Lower lobe of right lung (tissue), 2 donors: ENCODE measurements around the gene FUBP3. TPM values are rescaled to one million over a fixed set of nuclear protein-coding genes. Genes with fewer than 3 reads are reported as not detected.

ENCODE experiments used
- ATAC-seq, 2 donors: fragments of 200-7000 bp; cut with Tn5 transposase; one replicate each; pipeline ENCODE4 v1.9.1; 2020 to 2022; ENCODE audit warnings: mild to moderate bottlenecking in 2 of 2, moderate library complexity in 2 of 2
- DNase-seq: peaks from one replicate; pipeline ENCODE4 v3.0.0-alpha.2; 2020
- H3K27ac ChIP-seq: fragments of 200-600 bp; one replicate; pipeline ENCODE4 v1.8.0; 2022
- H3K27me3 ChIP-seq: fragments of 200-600 bp; one replicate; pipeline ENCODE4 v1.8.0; 2022; ENCODE audit warnings: low read depth
- H3K36me3 ChIP-seq: fragments of 200-600 bp; one replicate; pipeline ENCODE4 v1.8.0; 2022; ENCODE audit warnings: mild to moderate bottlenecking
- H3K4me1 ChIP-seq: fragments of 200-600 bp; one replicate; pipeline ENCODE4 v1.8.0; 2022
- H3K4me3 ChIP-seq: fragments of 200-600 bp; one replicate; pipeline ENCODE4 v1.8.0; 2022; ENCODE audit warnings: mild to moderate bottlenecking
- H3K9me3 ChIP-seq: fragments of 200-600 bp; one replicate; pipeline ENCODE4 v1.8.0; 2022
- CTCF ChIP-seq: fragments of 200-600 bp; IDR thresholded peaks from one replicate; pipeline ENCODE4 v1.8.0; 2022; ENCODE audit warnings: antibody characterized with exemption, mild to moderate bottlenecking
- intact Hi-C: fragments of 100-400 bp; cut with DNase I; formaldehyde crosslinking; loops from one replicate; pipeline ENCODE4 v1.11.0; 2022
- total RNA-seq: library from RNA; stranded (reverse); fragmentation: NEBNext Ultra II Directional; extraction: Animal tissue kit (Norgen Biotek cat#: 25700); gene quantifications from one replicate; pipeline ENCODE4 v1.2.1, GENCODE V29; 2021
- donor health status: DM: no; HTN: yes; CAD: no; lungs with severe emphysema.

Gene FUBP3
- total RNA-seq, 1 donor from 2014 or later, result 46.8 TPM

GRCh38 chr9:130668196-130668595, 88.8 kb downstream of the FUBP3 start:
- TF ChIP-seq CTCF, result no peak
- intact Hi-C loops, result no loop called here
- no peak for ATAC-seq
- Histone ChIP-seq H3K9me3 (no peaks in the 10 kb centered on the region), H3K36me3 (no peaks in the 10 kb centered on the region), H3K4me3 (no peak overlapping the region), H3K4me1 (peaks cover 30% of the 10 kb centered on the region), H3K27ac (no peak overlapping the region), H3K27me3 (peaks cover 54% of the 10 kb centered on the region)
- DNase-seq, result no peak

GRCh38 chr9:130668659-130669058, 89.3 kb downstream of the FUBP3 start:
- DNase-seq (no peak), ATAC-seq (no peak)
- no peaks in the 10 kb centered on the region for H3K9me3 ChIP-seq
- H3K36me3 ChIP-seq, result no peaks in the 10 kb centered on the region
- H3K4me3 ChIP-seq, result no peak overlapping the region
- no peak overlapping the region for H3K27ac ChIP-seq
- intact Hi-C loops, result no loop called here
- peaks cover 27% of the 10 kb centered on the region for H3K4me1 ChIP-seq
- H3K27me3 ChIP-seq, result peaks cover 50% of the 10 kb centered on the region
- no peak for TF ChIP-seq CTCF

GRCh38 chr9:130669965-130670364, 90.6 kb downstream of the FUBP3 start:
- ATAC-seq, result no peak
- no peak for TF ChIP-seq CTCF
- Histone ChIP-seq H3K27me3 (peaks cover 37% of the 10 kb centered on the region), H3K9me3 (no peaks in the 10 kb centered on the region), H3K4me1 (peaks cover 16% of the 10 kb centered on the region), H3K36me3 (no peaks in the 10 kb centered on the region), H3K4me3 (no peak overlapping the region), H3K27ac (no peak overlapping the region)
- no peak for DNase-seq
- intact Hi-C loops, result no loop called here

GRCh38 chr9:130670644-130671043, 91.3 kb downstream of the FUBP3 start:
- ATAC-seq (no peak), DNase-seq (no peak)
- Histone ChIP-seq H3K4me3 (no peak overlapping the region), H3K9me3 (no peaks in the 10 kb centered on the region), H3K4me1 (peaks cover 11% of the 10 kb centered on the region), H3K27me3 (peaks cover 30% of the 10 kb centered on the region), H3K27ac (no peak overlapping the region), H3K36me3 (no peaks in the 10 kb centered on the region)
- TF ChIP-seq CTCF, result no peak
- intact Hi-C loops, result no loop called here

GRCh38 chr9:130672466-130672865, 93.1 kb downstream of the FUBP3 start:
- Histone ChIP-seq H3K4me3 (no peak overlapping the region), H3K4me1 (no peaks in the 10 kb centered on the region), H3K36me3 (no peaks in the 10 kb centered on the region), H3K27ac (no peak overlapping the region), H3K27me3 (peaks cover 12% of the 10 kb centered on the region), H3K9me3 (no peaks in the 10 kb centered on the region)
- intact Hi-C loops, result no loop called here
- DNase-seq, result no peak
- ATAC-seq, result no peak
- no peak for TF ChIP-seq CTCF
